Stimulated activated CD4-positive, alpha-beta T cell treated with anti-CD3 and anti-CD28 coated beads, Interleukin-4, amount 100 ng/mL, for 4 hours (primary cell): ENCODE measurements around the gene GOLGA8T.
"Not testable (repeated sequence)": the region's sequence is repeated elsewhere in the genome, so short reads cannot be mapped to it uniquely, and the experiment has no call there.

Source experiments
- DNase-seq, 2 experiments: peaks; one replicate each; pipeline ENCODE4 v3.0.0-alpha.2; 2020

The GOLGA8T gene

DNA sequence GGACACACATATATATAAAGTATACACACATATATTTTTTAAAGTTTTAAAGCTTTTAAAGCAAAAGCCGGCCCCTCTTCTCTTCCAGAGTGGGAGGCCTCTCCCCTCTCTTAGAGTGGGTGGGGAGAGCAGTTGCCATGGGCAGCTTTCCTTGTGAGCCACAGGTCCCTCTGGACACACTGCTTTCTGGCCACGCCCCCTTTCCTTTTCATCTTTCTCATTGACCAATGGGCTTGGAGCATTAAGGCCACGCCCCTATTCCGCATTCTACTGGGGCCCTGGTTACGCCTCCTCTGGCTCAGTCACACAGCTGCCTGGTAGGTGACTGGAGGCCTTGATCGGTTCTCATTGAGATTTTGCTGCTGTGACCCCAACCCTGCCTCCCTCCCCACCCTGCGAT lies at the start of gene GOLGA8T:
Gene GOLGA8T, plus strand, starts transcription at position 301 of the 400 bp plus-strand sequence. Its CDS starts 98 bp downstream, at position 399.
- not testable (repeated sequence) for DNase-seq

- not testable (repeated sequence) for DNase-seq
Measured at GRCh38 chr15:30097827-30098226, 37.0 kb upstream of the GOLGA8T start.

GRCh38 chr15:30102890-30103289 lies 32.0 kb upstream of the GOLGA8T start:
- not testable (repeated sequence) for DNase-seq

GRCh38 chr15:30103941-30104507 lies 30.8 kb upstream of the GOLGA8T start:
- DNase-seq = not testable (repeated sequence)

GRCh38 chr15:30110591-30110990 lies 24.3 kb upstream of the GOLGA8T start:
- DNase-seq = not testable (repeated sequence)

DNA sequence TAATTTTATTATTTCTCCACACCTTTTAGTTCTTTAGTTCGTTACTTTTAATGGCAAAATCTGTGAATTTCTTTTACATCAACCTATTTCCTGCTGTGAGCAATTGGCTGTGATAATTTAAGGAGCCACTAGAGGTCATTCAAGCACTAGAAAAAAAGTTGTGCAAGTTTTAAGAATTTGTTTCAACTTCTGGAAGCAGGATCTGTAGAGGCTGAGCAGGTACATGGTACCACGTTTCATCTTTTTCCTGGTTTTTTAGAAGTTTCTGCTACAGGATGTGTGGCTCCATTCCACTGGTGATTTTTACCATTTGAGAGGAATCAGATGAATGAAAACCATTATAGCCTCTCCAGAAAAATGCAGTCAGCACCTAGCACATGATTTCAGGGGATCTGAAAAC lies 4.8 kb upstream of the GOLGA8T start:
- not testable (repeated sequence) for DNase-seq

- not testable (repeated sequence) for DNase-seq
Measured at GRCh38 chr15:30143246-30143645, 8.4 kb downstream of the GOLGA8T start.

GRCh38 chr15:30149891-30150290 lies 15.0 kb downstream of the GOLGA8T start:
- DNase-seq = not testable (repeated sequence)

GRCh38 chr15:30162479-30163357 lies 27.9 kb downstream of the GOLGA8T start:
- DNase-seq = not testable (repeated sequence)

- not testable (repeated sequence) for DNase-seq
Measured at GRCh38 chr15:30163759-30164158, 28.9 kb downstream of the GOLGA8T start.

DNA sequence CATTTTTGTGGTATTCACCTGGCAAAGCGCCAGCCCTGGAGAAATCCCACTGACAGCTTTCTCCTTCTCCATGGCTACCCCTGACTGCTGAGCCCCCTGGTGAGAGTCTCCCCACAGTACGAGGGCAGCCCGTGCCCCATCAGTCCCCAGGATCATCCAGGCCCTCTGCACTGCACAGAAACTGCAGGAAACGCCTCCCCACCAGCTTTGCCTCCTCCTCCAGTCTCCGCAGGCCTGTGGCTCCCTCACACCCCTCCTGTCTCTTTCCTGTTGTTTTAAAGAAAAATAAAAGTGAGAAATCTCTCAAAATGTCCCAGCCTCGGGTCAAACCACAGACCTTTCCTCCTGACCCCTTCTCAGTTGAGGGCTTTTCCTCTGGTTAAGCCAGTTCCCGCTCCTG lies 29.4 kb downstream of the GOLGA8T start:
- not testable (repeated sequence) for DNase-seq

- not testable (repeated sequence) for DNase-seq
Measured at GRCh38 chr15:30167403-30167802, 32.6 kb downstream of the GOLGA8T start.

DNA sequence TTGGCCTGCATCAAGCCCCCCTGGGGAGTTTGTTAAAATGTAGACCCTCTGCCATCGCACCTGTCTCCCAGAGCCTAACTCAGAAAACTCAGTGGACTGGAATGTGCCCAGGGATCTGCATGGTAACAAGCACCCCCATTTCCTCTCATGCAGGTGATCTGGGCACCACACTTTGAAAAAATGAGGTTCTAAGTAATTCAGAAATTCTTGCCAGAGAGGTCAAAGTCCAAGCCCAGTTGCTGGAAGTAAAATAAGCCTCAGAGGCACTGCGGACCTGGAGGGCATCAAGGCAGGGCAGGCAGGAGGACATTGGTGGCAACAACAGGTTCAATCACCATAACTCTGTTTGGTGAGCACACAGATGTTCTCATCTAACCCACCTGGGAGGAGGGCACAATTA lies 33.0 kb downstream of the GOLGA8T start:
- DNase-seq = not testable (repeated sequence)

GRCh38 chr15:30171452-30171851 lies 36.6 kb downstream of the GOLGA8T start:
- DNase-seq = not testable (repeated sequence)

DNA sequence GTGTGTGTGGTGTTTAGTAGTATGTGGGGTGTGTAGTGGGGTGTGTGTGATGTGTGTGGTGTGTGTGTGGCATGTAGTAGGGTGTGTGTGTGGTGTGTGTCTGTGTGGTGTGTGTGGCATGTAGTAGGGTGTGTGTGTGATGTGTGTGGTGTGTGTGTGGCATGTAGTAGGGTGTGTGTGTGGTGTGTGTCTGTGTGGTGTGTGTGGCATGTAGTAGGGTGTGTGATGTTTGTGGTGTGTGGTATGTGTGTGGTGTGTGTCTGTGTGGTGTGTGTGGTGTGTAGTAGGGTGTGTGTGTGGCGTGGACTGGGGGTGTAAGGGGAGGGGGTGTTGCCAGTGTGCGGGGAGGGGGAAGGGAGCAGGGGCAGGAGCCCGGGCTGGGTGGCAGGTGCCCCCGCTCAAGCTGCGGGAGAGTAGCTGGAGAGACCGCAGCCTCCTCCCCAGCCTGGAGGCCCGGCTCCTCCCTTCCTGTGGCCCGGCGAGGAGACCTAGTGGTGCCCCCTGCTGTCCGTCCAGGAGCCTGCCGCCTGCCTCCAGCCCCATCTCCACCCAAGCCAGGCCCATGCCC lies 38.3 kb downstream of the GOLGA8T start:
- DNase-seq = peak; percentile 36 to 50

DNA sequence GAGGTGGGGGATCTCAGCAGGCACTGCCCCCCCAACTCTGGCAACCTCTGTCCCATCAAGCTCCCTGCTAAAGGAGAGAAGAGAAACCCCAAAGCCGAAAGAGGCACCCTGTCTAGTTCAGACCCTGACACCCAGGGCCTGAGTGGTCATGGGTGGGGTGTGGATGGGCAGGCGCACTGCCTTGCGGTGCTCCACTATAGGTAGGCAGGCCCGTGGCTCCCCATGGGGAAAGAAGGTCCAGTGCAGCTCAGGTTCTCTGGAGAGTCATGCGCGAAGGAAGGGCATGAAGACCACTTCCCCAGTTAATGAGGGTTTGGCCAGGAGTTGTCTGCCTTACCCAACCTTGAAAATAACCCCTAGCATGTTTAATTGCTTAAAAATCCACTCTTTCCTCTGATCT lies 40.4 kb downstream of the GOLGA8T start:
- DNase-seq = not testable (repeated sequence)

DNA sequence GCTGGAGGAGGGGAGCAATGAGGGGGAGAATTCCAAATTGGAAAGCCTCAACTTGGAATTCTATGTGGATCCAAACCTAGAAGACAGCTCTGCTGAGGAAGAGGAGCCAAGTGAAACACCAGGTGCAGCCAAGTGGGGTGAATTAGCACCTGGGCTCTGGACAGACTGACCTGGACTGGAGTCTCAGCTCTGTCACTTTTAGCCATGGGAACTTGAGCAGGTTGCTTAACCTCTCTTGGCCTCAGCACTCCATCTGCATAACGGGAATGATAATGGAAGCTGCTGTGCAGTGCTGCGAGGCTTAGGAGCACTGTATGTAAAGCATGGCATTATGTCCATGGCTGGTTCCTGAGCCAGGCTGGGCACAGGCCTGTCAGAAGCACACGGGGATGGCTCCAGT lies 41.8 kb downstream of the GOLGA8T start:
- not testable (repeated sequence) for DNase-seq

DNA sequence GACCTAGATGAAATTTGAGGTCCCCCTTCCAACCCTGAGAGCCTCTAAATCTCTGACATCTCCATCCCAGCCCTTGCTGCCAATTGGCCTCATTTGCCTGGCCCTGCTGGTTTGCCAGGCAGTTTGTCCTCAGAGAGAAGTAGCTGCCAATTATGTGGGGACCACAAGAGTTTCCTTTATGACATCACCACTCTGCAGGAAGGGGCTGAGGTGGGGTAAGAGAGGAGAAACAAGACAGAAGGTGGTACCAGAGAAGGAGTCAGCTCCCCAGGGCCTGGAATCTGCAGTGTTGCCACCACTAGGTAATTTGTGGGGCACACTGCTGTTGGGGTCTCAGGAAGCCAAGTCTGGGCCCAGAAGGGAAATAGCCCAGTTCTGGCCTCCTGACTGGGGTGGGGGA lies 45.0 kb downstream of the GOLGA8T start:
- DNase-seq = not testable (repeated sequence)

GRCh38 chr15:30185495-30185894 lies 50.6 kb downstream of the GOLGA8T start:
- not testable (repeated sequence) for DNase-seq

DNA sequence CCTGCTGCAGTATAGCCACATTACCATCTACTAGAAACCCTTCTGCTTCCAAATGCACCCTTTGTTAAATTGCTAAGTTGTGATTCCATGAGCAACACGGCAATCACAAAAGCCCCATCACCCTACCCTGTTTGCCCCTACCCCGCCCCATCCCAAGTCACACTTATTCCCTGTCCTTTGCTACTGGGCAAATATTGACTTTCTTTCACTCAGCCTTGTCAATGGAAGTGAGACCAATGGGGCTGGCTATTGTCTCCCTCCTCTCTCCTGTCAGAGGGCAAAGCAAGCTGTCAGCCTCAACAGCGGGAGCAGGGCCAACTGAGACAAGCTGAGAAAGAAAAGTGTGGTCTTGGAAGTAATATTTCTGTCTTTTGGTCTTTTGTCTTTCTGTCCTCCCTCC lies 52.6 kb downstream of the GOLGA8T start:
- DNase-seq = not testable (repeated sequence)

DNA sequence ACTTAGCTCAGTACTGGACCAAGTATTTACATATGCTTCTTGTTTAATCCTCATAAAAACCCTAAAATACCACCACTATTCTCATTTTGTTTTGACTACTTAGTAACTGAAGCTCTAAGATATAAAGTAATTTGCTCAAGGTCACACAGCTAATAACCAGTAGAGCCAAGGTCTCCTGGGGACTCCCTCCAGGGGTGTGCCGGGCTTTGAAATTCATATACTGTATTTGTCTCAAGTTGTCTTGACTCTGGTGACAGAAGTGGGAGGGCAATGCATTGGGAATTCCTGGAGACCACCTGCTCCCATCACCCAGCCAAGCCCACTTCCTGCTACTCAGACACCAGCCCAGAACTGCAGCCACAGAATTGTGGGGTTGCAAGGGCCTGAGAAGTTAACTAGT lies 54.9 kb downstream of the GOLGA8T start:
- not testable (repeated sequence) for DNase-seq

GRCh38 chr15:30191143-30191542 lies 56.3 kb downstream of the GOLGA8T start:
- not testable (repeated sequence) for DNase-seq

- not testable (repeated sequence) for DNase-seq
Measured at GRCh38 chr15:30191639-30192038, 56.8 kb downstream of the GOLGA8T start.
